Mesangial cell (primary cell): ENCODE measurements around the gene ADAM22. TPM values are rescaled to one million over a fixed set of nuclear protein-coding genes. Genes with fewer than 3 reads are reported as not detected.

ENCODE experiments used
- total RNA-seq: library from RNA; depleted of rRNA; stranded (reverse); fragments of >200 nt; gene quantifications from 2 replicates; pipeline ENCODE4 v1.2.3, GENCODE V29; 2015

ADAM22 gene
- total RNA-seq, result 2.0 and 7.3 TPM in 2 replicates

DNA sequence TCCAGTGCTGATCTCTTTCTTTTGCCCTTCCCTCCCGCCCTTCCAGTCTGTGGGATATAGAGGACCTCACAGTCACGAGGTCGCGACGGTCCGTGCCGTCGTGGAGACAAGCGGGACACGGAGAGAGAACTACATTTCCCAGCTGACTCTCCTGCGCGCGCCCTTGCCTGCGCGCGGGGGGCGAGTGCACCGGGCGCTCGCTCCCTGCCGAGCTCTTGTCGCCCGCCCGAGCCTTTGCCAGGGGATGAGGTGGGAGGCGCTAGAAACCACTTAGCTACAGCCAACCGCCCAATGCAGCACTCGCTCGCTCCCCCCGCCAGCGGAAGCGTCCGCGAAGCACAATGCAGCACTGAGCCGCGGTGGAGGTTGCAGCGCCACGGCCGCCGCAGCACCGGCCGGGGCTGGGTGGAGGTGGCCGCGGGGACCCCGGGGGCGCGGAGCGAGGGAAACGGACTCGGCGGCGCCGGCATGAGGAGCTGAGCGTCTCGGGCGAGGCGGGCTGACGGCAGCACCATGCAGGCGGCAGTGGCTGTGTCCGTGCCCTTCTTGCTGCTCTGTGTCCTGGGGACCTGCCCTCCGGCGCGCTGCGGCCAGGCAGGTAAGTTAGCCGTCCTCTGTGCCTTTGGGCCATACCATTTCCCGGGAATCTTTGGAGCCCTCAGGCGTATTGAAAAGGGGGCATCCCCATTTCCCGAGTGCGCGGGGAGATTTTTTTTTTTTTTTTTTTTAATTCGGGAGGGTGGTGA lies at the start of gene ADAM22:
TSS of gene ADAM22 (plus strand) at position 299 of the 746 bp plus-strand sequence. CDS start at position 514, 215 bp downstream.

DNA sequence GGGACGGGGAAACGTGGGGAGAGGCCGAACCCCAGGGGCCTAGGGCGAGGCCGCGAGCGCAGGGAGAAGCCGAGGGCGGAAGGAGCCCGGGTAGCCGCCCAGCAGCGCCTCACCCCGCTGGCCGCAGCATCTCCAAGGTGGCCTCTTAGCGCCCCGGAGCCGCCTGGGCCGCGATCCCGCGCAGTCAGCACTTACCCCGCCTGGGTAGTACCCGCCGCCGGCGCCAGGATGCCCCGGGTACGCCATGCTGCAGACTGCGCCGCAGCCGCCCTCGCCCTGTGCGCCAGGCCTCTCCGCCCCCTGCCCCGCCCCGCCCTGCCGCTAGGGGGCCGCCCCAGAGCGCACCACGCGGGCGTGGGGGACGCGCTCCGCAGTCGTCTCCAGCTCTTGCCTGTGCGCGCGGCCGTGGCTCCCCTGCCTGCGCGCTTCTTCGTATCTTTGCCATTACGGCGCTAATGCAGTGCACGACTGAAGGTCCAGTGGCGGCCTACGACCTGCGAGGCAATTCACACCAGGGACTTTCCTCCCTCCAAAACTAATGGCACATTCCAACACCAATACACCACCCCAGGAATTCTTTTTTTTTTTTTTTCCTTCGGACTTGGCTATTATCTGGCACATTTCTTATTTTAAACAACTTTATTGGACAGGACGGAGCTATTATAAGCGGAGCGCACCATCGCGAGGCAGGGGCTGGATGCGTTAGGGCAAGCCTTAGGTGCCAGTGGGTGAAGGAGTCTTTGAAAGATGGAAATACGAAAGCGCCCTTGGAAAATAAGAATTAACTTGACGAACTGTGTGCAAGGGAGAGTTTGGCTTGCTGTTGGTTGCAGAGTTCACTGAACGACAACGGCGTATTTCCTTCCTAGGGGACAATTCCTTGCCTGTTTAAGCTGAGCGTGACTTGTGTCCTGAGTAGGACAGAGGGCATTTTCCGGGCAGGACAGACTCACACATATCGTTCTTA lies 286.0 kb downstream of the ADAM22 start, which contains the start of gene SRI:
TSS of gene SRI (minus strand) at position 258 of the 967 bp plus-strand sequence. CDS start at position 246, 12 bp downstream.

Other genes starting within 250 kb of the ADAM22 start
- 9.0 and 16.3 TPM in 2 replicates for gene SLC25A40, start 57.9 kb upstream of the ADAM22 start, total RNA-seq
- 10.9 and 48.1 TPM in 2 replicates for gene DBF4, start 57.8 kb upstream of the ADAM22 start, total RNA-seq